PC-9 (cell line): ENCODE results near the gene MYCBPAP.

Experiments used
- CTCF ChIP-seq: fragments of 200-600 bp; sonication (generic); conservative IDR thresholded peaks from 2 replicates; pipeline ENCODE4 v1.6.1; 2017; ENCODE audit warnings: mixed run types, antibody characterized with exemption, mild to moderate bottlenecking, moderate library complexity
- EZH2 ChIP-seq: fragments of 200-600 bp; sonication (generic); IDR thresholded peaks from 2 replicates; pipeline ENCODE4 v1.8.0; 2017; ENCODE audit warnings: antibody characterized with exemption, low read depth

- TF ChIP-seq EZH2 (no peak), CTCF (no peak)
Observed at GRCh38 chr17:50514388-50514787, 6.1 kb downstream of the MYCBPAP start.
